ENCODE measurements around the gene RCAN1. TPM values are rescaled to one million over a fixed set of nuclear protein-coding genes. Genes with fewer than 3 reads are reported as not detected.

Gene RCAN1
- total RNA-seq, 1 experiment from 2014 or later = 28.3 TPM

GRCh38 chr21:34535886-34536285 lies 79.0 kb downstream of the RCAN1 start:
- Histone ChIP-seq H3K27me3 (no peaks in the 10 kb centered on the region), H3K36me3 (no peaks in the 10 kb centered on the region), H3K9me3 (replicated peaks) (no peaks in the 10 kb centered on the region), H3K27ac (no peak overlapping the region), H3K4me1 (peaks cover 5% of the 10 kb centered on the region; the same call in 1 of the 2 replicates), H3K4me3 (no peak overlapping the region)
- DNase-seq = no peak

GRCh38 chr21:34534522-34534921 lies 80.4 kb downstream of the RCAN1 start:
- peaks cover 5% of the 10 kb centered on the region; the same call in 1 of the 2 replicates for H3K4me1 ChIP-seq
- no peak overlapping the region for H3K27ac ChIP-seq
- H3K4me3 ChIP-seq = no peak overlapping the region
- peak; percentile 23 to 39 for DNase-seq
- no peaks in the 10 kb centered on the region for H3K27me3 ChIP-seq
- H3K36me3 ChIP-seq = no peaks in the 10 kb centered on the region
- H3K9me3 ChIP-seq (replicated peaks) = no peaks in the 10 kb centered on the region

- H3K27me3 ChIP-seq = no peaks in the 10 kb centered on the region
- H3K4me1 ChIP-seq = peaks cover 5% of the 10 kb centered on the region; the same call in 1 of the 2 replicates
- H3K4me3 ChIP-seq = no peak overlapping the region
- H3K9me3 ChIP-seq (replicated peaks) = no peaks in the 10 kb centered on the region
- no peak for DNase-seq
- no peak overlapping the region for H3K27ac ChIP-seq
- no peaks in the 10 kb centered on the region for H3K36me3 ChIP-seq
Observed at GRCh38 chr21:34533938-34534337, 81.0 kb downstream of the RCAN1 start.

GRCh38 chr21:34531399-34531798 lies 83.5 kb downstream of the RCAN1 start:
- Histone ChIP-seq H3K4me1 (peaks cover 5% of the 10 kb centered on the region; the same call in 1 of the 2 replicates), H3K27me3 (no peaks in the 10 kb centered on the region), H3K4me3 (no peak overlapping the region), H3K27ac (no peak overlapping the region), H3K36me3 (no peaks in the 10 kb centered on the region), H3K9me3 (replicated peaks) (0 out of 2 replicates have a peak, but pooled peaks cover 2% of the 10 kb centered on the region)
- DNase-seq = no peak

- Histone ChIP-seq H3K4me1 (peaks cover 9% of the 10 kb centered on the region), H3K36me3 (no peaks in the 10 kb centered on the region), H3K9me3 (replicated peaks) (0 out of 2 replicates have a peak, but pooled peaks cover 2% of the 10 kb centered on the region), H3K27ac (no peak overlapping the region), H3K27me3 (no peaks in the 10 kb centered on the region), H3K4me3 (no peak overlapping the region)
- no peak for DNase-seq
Observed at GRCh38 chr21:34530261-34530660, 84.7 kb downstream of the RCAN1 start.

- Histone ChIP-seq H3K4me1 (peaks cover 11% of the 10 kb centered on the region; the same call in 1 of the 2 replicates), H3K27ac (no peak overlapping the region)
- DNase-seq = no peak
Observed at GRCh38 chr21:34528131-34528561, 86.8 kb downstream of the RCAN1 start.

GRCh38 chr21:34526618-34527290 lies 88.2 kb downstream of the RCAN1 start:
- Histone ChIP-seq H3K4me1 (peaks cover 11% of the 10 kb centered on the region; the same call in 1 of the 2 replicates), H3K4me3 (peak overlapping the region; percentile 64), H3K9me3 (replicated peaks) (0 out of 2 replicates have a peak, but pooled peaks cover 2% of the 10 kb centered on the region), H3K27ac (peak overlapping the region; percentile 89), H3K36me3 (no peaks in the 10 kb centered on the region; the same call in 1 of the 2 replicates), H3K27me3 (no peaks in the 10 kb centered on the region)
- peak; percentile 96 to 98 for DNase-seq

More at GRCh38 chr21:34528131-34528561, 86.8 kb downstream of the RCAN1 start:
- H3K9me3 ChIP-seq (replicated peaks) = 0 out of 2 replicates have a peak, but pooled peaks cover 2% of the 10 kb centered on the region
- no peak overlapping the region for H3K4me3 ChIP-seq
- no peaks in the 10 kb centered on the region for H3K27me3 ChIP-seq
- no peaks in the 10 kb centered on the region; the same call in 1 of the 2 replicates for H3K36me3 ChIP-seq

- Histone ChIP-seq H3K4me3 (peak overlapping the region; percentile 64), H3K27me3 (no peaks in the 10 kb centered on the region), H3K4me1 (peaks cover 11% of the 10 kb centered on the region; the same call in 1 of the 2 replicates), H3K27ac (peak overlapping the region; percentile 89), H3K36me3 (peaks cover 5% of the 10 kb centered on the region), H3K9me3 (replicated peaks) (0 out of 2 replicates have a peak, but pooled peaks cover 2% of the 10 kb centered on the region)
- DNase-seq = peak in 1 of 2 experiments; percentile 50
Observed at GRCh38 chr21:34526241-34526617, 88.7 kb downstream of the RCAN1 start.

- H3K36me3 ChIP-seq = peaks cover 16% of the 10 kb centered on the region
- peak in 1 of 2 experiments; percentile 35 for DNase-seq
- peak overlapping the region; percentile 89 for H3K27ac ChIP-seq
- H3K9me3 ChIP-seq (replicated peaks) = 0 out of 2 replicates have a peak, but pooled peaks cover 2% of the 10 kb centered on the region
- peak overlapping the region; percentile 64 for H3K4me3 ChIP-seq
- H3K27me3 ChIP-seq = no peaks in the 10 kb centered on the region
- H3K4me1 ChIP-seq = peaks cover 11% of the 10 kb centered on the region; the same call in 1 of the 2 replicates
Observed at GRCh38 chr21:34524646-34525601, 90.0 kb downstream of the RCAN1 start.

GRCh38 chr21:34523019-34523555 lies 91.8 kb downstream of the RCAN1 start:
- no peak for DNase-seq
- peaks cover 11% of the 10 kb centered on the region; the same call in 1 of the 2 replicates for H3K4me1 ChIP-seq
- no peaks in the 10 kb centered on the region for H3K27me3 ChIP-seq
- no peak overlapping the region for H3K4me3 ChIP-seq
- H3K9me3 ChIP-seq (replicated peaks) = 0 out of 2 replicates have a peak, but pooled peaks cover 2% of the 10 kb centered on the region
- H3K36me3 ChIP-seq = peaks cover 19% of the 10 kb centered on the region
- no peak overlapping the region for H3K27ac ChIP-seq

- Histone ChIP-seq H3K9me3 (replicated peaks) (no peaks in the 10 kb centered on the region), H3K27me3 (no peaks in the 10 kb centered on the region), H3K4me3 (no peak overlapping the region), H3K36me3 (peaks cover 25% of the 10 kb centered on the region), H3K27ac (no peak overlapping the region), H3K4me1 (peaks cover 11% of the 10 kb centered on the region; the same call in 1 of the 2 replicates)
- no peak for DNase-seq
Observed at GRCh38 chr21:34522284-34522683, 92.6 kb downstream of the RCAN1 start.

- H3K36me3 ChIP-seq = peaks cover 29% of the 10 kb centered on the region
- H3K4me1 ChIP-seq = peaks cover 11% of the 10 kb centered on the region; the same call in 1 of the 2 replicates
- no peak overlapping the region for H3K4me3 ChIP-seq
- no peaks in the 10 kb centered on the region for H3K9me3 ChIP-seq (replicated peaks)
- H3K27me3 ChIP-seq = no peaks in the 10 kb centered on the region
- no peak overlapping the region for H3K27ac ChIP-seq
- DNase-seq = no peak
Observed at GRCh38 chr21:34521561-34521960, 93.4 kb downstream of the RCAN1 start.

- Histone ChIP-seq H3K4me1 (peaks cover 11% of the 10 kb centered on the region; the same call in 1 of the 2 replicates), H3K4me3 (no peak overlapping the region), H3K27ac (no peak overlapping the region), H3K9me3 (replicated peaks) (no peaks in the 10 kb centered on the region), H3K27me3 (no peaks in the 10 kb centered on the region), H3K36me3 (peaks cover 31% of the 10 kb centered on the region)
- DNase-seq = no peak
Observed at GRCh38 chr21:34520764-34521508, 94.0 kb downstream of the RCAN1 start.

- no peaks in the 10 kb centered on the region for H3K9me3 ChIP-seq (replicated peaks)
- peaks cover 7% of the 10 kb centered on the region; the same call in 1 of the 2 replicates for H3K4me1 ChIP-seq
- H3K4me3 ChIP-seq = no peak overlapping the region
- H3K27ac ChIP-seq = no peak overlapping the region
- no peak for DNase-seq
- H3K36me3 ChIP-seq = peaks cover 33% of the 10 kb centered on the region
- no peaks in the 10 kb centered on the region for H3K27me3 ChIP-seq
Observed at GRCh38 chr21:34520281-34520680, 94.6 kb downstream of the RCAN1 start.

Data from SJCRH30 (cell line).